GM04504 (cell line): Measurements from ENCODE around the gene BDH1.
"Not testable (repeated sequence)": the region's sequence is repeated elsewhere in the genome, so short reads cannot be mapped to it uniquely, and the experiment has no call there.

ENCODE experiments used
- DNase-seq: peaks from one replicate; pipeline ENCODE4 v3.0.0-alpha.2; 2012; ENCODE audit warnings: low read depth

BDH1 gene

DNA sequence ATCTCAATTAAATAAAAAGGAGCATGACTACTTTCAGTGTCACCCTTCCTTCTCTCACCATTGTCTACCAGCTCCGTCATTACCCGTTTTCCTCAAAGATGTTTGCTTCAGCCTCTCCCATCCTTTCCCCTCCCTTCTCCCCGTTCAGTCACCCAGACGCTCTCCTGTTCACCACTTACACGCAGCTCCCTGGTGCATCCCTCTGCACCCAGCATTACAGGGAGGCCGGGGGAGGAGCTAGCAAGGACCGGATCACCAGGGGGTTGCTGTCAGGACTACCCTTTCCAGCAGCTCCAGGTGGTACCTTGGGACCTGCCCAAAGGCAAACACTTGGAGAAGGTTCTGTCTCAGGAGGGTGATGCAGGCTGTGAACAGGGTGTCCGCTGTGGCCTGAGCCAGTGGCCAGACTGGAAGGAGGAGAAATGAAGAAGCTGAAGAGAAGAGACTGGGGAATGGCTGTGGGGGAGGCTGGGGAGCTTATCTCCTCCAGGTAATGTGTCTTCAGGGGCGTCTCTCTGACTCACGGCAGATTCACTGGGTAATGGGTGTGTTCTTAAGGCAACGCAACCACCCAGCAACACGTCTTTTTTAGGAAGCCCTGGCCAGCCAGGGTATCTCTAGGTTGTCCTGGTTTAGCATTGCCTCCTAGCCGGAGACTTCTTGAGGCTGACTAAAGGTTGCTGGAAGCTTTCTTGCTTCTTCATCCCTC lies 21.8 kb upstream of the BDH1 start:
- DNase-seq: no peak

DNA sequence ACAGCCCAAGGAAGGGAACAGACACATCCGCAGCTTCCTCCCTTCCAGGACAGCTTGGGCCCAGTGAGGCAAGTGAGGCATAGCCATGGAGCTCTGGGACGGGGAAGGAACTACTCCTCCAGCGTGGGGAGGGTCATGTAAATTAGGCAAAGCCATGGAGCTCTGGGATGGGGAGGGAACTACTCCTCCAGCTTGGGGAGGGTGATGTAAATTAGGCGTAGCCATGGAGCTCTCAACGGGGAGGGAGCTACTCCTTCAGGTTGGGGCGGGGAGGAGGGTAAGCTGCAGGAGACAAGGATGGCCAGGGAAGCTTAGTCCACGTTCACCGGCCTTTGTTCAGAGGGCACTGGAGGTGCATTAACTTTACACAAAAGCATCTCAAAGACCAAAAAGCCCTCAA lies 21.1 kb upstream of the BDH1 start:
- DNase-seq: no peak

DNA sequence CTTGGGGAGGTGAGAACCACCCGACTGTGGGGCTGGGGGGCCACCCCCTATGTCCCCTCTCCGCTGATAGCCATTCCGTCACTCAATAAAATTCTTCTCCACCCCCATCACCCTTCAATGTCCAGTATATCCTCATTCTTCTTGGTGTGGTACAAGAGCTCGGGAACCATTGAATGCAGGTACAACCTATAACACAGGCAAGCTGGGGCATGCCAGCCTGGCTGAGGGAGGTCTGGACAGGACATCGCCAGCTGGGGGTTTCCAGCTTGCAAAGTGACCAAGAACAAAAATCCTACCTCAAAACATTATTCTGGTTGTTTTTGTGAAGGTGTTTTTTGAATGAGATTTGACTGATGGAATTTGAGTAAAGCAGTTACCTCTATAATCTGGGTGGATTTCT lies 19.6 kb upstream of the BDH1 start:
- no peak for DNase-seq

DNA sequence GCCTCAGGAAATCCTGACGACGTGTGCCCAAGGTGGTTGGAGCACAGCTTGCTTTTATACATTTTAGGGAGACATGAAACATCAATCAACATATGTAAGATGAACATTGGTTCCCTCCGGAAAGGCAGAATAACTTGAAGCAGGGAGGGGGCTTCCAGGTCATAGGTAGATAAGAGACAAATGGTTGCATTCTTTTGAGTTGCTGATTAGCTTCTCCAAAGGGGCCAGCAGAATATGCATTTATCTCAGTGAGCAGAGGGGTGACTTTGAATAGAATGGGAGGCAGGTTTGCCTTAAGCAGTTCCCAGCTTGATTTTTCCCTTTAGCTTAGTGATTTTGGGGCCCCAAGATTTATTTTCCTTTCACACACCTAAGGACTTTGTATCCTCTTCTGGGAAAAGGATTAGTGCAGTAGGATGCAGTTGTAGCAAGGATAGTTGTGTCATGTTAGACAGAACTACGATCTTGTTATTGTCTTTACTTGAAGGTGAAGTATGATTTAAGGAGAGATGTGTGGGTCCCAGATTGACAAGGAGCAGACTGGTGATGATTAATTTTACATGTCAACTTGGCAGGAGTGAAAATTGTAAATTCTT lies 18.7 kb upstream of the BDH1 start:
- DNase-seq: not testable (repeated sequence)

DNA sequence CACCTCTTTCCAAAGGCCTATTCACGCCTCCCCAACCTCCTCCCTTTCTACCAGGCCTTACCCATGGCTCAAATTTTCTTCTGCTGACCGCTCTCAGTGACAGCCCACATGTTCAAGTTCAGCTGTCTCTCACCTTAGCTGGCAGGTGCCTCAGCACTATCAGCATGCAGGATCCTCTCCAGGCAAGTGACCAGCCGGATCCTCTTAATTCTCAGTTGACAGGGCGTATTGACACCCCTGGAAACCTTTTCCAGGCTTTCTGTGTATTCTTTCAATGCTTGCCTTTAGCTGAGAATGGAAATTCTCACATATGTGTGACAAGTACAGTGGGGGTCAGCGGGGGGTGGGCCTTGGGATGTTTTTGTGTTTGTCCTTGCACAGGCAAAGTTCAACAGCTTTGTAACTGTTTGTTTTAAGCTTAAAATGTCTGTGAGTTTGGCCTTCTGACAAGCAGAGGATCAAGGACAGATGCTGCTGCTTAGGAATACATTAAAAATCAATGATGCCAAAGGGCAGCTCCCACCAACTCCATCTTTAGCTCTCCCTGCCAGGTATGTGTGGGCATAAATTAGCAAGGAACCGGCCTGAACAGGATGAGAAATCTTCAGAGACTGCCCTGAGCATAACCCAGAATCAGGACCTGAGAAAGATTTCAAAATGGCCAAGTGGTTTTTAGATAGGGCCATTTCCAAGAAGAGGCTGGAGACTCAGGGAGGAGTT lies 17.4 kb upstream of the BDH1 start:
- no peak for DNase-seq

DNA sequence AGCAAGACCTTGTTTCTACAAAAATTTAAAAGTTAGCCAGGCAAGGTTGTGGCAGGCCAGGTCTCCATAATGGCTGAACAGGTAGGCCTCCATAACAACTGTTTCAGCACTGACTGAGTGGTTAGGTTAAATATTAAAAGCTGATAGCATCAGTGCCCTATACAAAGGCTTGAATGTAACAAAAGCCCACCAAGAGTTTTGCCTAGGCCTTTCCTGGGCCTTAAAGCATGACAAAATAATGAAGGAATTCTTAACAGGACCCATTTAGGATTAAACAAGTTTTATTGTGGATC lies 16.1 kb upstream of the BDH1 start:
- not testable (repeated sequence) for DNase-seq

DNA sequence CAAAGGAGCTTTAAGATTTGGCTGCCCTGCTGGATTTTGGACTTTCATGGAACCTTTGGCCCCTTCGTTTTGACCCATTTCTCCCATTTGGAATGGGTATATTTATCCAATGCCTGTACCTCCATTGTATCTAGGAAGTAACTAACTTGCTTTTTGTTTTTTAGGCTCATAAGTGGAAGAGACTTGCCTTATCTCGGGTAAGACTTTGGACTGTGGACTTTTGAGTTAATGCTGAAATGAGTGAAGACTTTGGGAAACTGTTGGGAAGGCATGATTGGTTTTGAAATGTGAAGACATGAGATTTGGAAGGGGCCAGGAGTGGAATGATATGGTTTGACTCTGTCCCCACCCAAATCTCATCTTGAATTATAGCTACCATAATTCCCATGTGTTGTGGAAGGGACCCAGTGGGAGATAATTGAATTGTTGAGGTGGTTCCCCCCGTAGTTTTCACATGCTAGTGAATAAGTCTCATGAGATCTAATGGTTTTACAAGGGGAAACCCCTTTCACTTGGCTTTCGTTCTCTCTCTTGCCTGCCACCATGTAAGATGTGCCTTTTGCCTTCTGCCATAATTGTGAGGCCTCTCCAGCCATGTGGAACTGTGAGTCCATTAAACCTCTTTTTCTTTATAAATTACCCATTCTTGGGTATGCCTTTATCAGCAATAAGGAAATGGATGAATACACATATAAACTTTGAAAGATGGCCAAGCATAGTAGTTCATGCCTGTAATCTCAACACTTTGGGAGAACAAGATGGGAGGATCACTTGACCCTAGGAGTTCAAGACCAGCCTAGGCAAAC lies 15.5 kb upstream of the BDH1 start:
- not testable (repeated sequence) for DNase-seq

DNA sequence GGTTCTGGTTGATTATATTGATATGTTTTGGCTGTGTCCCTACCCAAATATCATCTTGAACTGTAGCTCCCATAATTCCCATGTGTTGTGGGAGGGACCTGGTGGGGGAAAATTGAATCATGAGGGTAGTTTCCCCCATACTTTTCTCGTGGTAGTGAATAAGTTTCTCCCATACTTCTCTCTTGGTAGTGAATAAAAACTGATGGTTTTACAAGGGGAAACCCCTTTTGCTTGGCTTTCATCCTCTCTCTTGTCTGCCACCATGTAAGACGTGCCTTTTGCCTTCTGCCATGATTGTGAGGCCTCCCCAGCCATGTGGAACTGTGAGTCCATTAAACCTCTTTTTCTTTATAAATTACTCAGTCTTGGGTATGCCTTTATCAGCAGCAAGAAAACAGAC lies 13.7 kb upstream of the BDH1 start:
- DNase-seq: not testable (repeated sequence)

DNA sequence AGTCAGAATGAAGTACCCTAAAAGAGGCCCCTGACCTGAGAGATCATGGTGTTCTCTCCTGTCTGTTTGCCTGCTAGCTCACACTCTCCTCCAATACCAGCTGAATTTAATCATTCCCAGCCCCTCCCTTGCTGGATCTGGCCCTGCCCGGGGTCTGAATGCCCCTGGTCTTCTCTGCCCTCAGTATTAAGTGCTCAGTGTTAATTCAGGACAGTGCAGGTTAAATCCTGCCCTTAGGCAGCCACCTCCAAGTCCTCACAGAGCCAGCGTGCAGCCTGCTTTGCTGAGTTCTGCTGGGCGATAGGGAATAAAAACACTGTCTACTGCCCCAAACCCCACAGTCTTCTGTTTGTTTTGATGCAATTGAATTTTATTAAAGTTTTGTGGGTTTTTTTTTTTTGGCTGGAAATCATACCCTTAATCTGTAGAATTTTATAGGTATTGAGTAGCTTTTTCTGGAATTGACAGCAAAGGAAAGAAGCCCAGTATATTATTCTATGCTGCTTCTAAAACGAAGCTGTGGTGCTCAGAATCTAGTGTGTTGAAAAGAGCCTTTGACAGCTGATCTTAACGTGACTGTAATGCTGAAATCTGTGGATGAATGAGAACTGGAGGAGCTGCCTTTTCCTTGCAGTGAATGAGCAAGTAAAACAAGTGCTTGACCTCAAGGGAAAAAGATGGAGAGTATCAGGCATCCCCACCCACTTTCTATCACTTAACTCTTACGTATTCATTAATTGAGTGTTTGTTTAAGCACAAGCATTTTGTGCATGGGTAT lies 12.3 kb upstream of the BDH1 start:
- no peak for DNase-seq

DNA sequence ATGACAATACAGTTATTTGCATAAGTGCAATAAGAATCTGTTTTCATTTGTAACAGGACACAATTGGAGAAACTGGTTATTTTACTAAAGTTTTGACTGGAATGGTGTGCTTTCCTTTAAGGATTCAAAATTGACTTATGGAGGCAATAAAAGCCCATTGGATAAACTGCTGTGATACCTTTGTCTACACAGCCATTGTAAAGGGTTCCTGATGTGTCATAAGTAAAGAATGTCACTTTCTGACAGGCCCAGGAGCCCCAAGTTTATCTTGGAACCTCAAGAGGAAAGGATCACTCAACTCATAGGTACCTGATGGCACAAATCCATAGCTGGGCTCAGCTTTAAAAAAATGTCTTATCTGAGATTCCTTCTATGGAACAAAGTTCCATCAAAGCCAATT lies 10.4 kb upstream of the BDH1 start:
- not testable (repeated sequence) for DNase-seq

DNA sequence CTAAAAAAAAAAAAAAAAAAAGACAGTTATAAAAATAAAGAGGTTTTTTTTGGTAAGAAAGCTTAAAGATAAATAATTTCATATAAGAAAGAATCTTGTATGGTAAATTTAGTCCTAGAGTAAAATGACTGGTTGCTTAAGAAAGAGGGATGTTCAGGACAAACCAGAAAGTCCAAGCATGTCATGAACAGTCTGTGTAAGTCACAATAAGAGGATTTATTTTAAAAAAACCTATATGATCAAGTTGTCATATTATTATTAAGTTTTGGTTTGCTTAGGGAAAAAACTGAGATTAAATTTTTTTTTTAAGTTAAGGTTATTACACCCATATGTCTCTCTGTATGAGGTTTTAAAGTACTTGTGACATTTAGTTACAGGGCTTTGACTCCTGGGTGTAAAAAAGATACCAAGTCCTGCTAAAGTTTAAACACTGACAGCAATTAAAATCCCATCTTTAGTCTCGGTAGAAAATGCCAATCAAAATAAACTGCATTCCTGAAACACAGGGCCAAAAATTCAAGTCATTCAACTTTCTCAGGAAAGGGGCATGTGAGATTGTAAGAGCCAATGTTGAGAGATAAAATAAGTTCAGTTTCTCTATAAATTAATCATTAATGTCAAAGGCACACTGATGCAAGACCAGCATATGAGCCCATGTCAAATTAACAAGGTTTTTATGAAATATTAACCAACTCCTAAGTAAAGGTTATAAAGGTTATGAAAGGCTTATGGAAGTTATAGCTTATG lies 8.5 kb upstream of the BDH1 start:
- no peak for DNase-seq

DNA sequence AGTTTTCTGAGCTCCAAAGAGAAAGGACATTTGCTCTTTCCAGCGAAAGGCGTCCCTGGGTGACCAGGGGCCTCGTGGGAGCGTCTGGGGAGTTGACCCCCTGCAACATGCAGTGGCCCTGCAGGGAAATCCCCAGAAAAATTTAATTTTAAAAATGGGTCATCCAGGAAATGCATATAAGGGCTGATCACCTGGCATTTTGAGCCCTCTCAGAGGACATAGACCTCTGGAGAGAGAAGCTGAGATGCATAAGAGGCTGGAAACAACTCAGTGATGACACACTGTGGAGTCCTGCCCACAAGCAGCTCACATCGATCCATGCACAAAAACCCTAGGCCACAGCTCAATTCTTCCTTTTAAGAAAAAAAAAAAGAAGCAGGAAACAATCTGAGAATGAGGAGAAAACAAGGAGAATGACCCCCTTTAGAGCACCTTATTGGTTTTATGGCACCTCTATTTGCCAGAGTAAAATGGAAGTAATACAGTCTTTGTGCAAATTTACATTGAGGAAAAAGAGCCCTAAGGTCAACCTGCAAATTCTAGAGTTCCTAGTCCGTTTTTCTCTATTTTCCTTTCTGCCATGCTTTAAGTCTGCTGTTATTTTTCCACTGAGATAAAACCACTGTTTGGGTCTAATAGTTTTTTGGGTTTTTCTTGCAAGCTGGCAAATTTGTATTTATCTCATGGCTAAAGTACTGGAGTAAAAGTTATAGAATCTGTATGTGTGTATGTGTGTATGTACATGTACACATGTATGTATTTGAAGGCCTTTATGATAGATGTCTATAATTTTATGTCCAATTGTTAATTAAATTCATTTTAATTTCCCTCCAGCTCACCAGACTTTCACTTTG lies 6.9 kb upstream of the BDH1 start:
- no peak for DNase-seq

DNA sequence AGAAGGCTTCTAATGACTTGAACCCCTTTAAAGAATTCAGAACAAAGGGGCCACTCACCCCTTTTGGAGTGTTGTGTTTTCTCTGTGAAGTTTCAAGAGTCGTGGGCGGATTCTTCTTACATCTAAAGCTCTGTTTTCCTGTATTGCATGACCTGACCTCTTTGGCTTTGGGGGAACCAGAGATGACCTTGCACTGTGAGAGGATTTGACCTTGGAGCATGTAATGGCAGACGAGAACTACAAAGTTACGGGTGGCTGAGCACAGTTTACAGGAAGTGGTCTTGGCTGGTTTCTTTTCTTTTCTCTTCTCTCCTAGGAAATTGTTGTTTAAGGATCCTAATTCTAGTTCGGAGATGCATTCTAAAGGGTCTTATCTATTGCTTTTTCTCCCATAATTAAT lies 6.2 kb upstream of the BDH1 start:
- no peak for DNase-seq

DNA sequence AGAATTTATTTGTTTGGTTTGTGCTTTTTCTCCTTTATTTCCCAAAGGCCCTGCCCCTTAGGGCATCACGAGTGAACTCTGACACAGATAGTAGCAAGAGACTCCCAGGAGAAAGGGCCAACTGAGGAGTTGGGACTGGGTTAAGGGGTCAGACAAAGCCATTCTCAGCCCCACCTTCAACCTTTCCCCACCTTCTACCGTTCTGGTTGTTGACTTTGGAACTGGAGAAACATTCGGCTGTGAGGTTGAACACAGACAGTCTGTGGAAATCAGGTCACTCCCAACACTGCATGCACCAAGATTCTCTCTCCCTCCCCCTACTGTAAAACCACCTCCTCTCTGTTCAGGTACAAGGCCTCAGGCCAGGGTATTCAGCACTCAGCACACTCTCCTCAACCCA lies 3.9 kb upstream of the BDH1 start:
- no peak for DNase-seq

DNA sequence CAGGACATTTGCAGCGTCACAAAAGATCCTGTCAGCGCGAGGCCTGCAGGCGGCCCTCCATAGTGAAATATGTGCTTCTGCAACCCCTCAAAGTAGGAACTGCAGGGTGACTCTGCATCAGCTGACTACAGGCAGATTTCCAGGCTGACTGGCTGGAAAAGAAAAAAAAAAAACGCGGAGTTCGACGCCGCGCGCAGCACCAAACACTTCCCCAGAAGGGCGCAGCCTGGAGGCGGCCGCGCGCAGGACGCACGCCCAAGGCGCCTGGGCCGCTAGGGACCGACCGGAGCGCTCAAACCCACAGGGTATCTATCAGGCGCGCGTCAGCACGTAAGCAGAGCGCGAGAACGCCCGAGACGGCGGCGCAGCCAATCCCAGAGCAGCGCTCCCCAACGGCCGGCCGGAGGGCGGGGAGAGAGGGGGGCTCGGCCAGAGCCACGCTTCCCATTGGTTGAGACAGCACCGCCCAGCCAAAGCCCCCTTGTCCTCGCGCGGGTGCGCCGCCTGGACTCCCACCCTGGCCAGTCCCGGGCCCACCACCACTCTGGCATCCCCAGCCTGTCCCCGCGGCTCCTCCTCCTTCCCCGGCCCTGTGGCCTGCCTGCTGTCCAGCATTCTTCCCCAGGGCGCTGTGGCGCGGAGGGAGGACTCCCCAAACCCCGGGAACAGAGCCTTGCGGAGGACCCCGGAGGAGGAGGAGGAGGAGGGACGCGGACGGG lies 1.0 kb downstream of the BDH1 start:
- DNase-seq: peak; percentile 89

DNA sequence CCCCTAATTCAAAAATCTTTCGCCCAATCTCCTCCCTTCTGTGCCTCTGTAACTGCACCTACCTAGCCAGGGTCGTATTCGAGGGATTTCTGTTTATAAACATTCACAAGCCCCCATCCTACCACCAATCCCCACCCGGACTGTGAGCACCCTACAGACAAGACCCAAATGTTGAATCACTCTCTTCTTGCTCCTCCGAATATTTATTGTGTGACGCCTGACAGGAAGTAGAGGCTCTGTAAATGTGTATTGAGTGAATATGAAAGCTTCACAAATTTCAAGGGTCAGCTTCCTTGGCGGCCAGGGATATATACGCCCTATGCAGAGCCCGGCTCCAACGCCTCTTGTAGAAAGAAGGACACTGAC lies 1.6 kb downstream of the BDH1 start:
- no peak for DNase-seq

DNA sequence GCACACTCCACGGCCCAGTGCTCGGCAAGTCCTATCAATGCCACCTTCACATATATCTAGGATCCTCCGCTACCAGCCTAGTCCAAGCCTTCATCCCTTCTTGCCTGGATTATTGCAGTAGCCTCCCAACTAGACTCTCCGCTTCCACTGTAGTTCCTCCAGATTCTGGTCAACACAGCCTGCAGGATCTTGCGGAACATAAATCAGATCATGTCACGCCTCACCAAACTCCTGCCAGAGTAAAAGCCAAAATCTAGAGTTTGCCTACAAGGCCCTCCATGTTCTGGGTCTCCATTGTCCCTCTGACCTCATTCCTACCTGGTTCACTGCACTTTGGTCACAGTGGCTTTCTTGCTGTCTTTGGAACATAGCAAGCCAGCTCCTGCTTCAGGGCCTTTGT lies 3.6 kb downstream of the BDH1 start:
- no peak for DNase-seq

DNA sequence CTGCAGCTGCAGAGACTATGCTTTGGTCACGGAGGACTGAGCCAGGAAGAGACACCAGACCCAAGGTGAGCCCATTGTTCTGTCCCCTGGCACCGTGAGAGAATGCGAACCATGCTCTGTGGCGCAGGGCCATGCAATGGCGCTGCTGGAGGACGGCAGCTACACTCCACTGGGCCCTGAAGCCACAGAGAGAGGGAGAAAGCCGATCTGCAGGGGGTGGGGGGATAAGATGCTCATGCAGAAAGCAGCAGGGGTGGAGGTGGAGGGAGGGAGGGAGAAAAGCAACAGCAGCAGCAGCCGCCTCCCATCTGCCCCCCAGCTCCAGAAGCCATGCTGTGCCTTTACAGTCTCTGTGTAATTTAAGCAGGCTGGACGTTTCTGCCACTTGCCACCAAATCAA lies 5.3 kb downstream of the BDH1 start:
- DNase-seq: no peak

DNA sequence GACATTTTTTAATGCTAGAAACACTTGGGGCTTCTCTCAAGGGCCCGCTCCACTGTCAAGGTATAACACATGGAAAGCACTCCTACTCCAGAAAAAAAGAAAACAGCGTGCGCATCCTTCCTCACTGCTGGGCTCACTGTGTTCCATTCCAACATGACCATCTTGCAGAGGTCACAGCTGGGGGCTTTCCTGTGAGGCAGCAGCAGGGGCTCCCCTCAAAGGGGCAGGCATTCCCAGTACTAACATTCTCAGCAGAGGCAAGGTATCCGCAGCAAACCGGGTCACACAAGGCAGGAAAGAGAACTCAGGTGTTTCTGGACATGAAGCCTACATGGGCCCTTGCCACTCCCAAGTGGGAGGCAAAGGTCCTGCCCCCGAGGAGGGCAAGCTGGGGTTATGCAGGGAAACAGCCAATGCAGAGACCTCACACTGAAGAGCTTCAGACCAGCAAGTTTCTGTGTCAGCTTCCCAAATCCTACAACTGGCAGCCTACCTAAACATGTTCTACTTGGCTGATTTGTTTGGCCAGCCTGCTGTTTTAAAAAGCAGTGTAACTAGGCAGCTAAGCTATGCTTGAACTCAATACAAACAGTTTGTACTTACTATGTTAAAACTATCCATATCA lies 6.4 kb downstream of the BDH1 start:
- no peak for DNase-seq
